ENCODE data around the gene PIM2.

DNA sequence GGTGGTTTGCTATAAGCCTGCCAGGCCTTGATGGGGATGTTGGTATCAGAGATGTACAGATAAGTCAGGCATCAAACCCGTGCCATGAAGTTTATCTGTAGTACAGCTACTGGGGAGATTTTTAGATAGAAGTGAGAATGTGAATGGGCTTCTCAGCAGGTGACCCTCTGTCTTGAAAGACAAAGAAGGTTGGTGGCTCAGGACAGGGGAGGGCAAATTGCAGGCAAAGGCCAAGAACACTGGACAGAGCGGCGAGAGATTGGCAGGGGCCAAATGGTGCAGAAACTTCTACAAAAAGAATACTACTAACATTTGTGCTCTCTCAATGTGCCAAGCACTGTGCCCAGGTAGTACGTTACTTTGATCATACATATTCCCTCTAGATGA, 1.9 kb upstream of the PIM2 start:
- TF ChIP-seq POLR2A (IDR thresholded peaks at IDR 0.05; ENCODE audit: low read depth, low read length), result no peak
- TF ChIP-seq POLR2AphosphoS5 (IDR thresholded peaks at IDR 0.05; ENCODE audit: low read depth, low read length), result no peak
